HG02943 (cell line): ENCODE measurements around the gene SELE.
"Not testable (repeated sequence)": the region's sequence is repeated elsewhere in the genome, so short reads cannot be mapped to it uniquely, and the experiment has no call there.

ENCODE experiments used
- ATAC-seq: cut with Tn5 transposase; IDR thresholded peaks from one replicate; pipeline ENCODE4 v1.9.1; 2021; ENCODE audit warnings: mild to moderate bottlenecking, low read depth, moderate library complexity; ENCODE audit not compliant: unreplicated experiment

Gene SELE

DNA sequence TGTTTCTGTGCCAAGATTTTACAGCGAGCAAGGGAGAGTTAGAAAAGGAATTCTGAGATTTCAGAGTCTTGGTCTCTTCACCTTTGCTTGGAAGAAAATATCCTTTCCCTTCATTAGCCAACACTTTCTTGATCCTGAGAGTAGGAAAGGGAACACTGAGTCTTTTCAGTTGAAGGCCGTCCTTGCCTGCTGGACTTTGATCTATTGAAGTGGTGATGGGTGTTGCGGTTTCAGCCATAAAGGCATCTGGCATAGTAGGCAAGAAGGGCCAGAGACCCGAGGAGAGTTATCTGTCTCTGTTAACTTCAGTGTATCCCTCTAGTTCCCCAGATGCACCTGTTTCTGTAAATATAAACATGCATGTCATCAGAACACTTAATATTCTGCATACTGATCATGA, 9.7 kb downstream of the SELE start:
- ATAC-seq: no peak

DNA sequence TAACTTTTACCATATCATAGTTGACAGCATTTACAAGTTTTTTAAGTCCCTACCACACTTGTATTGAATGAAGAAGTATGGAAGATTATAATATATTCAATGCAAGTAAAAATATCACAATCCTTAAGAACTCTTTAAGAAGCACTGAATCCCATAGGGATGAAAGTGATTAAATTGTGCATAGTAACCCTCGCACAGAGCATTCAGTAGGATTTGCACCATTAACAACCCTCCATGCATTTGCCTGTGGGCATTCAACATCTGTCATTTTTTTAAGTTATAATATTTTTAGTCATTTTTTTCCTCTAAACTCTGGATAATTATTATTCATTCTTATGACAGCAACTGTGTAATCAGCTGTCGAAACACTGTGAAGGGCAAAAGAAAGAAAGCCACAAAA, 10.1 kb downstream of the SELE start:
- ATAC-seq: no peak

DNA sequence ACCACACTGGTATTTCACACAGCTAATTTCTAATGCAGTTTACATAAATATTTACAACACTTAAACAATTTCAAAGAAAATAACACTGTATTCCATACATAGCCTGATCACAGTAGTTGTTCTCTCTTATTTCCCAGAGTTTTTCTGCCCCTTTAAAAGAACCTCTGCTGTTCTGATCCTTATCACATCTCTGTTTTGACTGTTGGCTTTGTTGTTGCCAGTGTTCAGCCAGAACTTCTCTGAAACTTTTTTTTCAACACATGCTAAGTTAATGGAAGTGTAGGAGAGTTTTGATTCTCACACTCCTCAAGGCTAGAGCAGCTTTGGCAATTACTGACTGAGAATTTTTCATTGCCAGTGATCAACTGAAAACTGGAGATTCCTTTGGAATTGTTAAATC, 11.1 kb downstream of the SELE start:
- no peak for ATAC-seq

DNA sequence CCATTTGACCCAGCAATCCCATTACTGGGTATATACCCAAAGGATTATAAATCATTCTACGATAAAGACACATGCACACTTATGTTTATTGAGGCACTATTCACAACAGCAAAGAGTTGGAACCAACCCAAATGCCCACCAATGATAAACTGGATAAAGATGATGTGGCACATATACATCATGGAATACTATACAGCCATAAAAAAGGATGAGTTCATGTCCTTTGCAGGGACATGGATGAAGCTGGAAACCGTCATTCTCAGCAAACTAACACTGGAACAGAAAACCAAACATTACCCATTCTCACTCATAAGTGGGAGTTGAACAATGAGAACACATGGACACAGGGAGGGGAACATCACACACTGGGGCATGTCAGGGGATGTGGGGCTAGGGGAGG, 18.8 kb downstream of the SELE start:
- ATAC-seq: not testable (repeated sequence)

DNA sequence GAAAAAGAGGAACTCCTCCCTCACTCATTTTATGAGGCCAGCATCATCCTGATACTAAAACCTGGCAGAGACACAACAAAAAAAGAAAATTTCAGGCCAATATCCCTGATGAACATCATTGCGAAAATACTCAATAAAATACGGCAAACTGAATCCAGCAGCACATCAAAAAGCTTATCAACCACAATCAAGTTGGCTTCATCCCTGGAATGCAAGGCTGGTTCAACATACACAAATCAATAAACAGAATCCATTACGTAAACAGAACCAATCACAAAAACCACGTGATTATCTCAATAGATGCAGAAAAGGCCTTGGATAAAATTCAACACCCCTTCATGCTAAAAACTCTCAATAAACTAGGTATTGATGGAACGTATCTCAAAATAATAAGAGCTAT, 20.8 kb downstream of the SELE start:
- not testable (repeated sequence) for ATAC-seq

DNA sequence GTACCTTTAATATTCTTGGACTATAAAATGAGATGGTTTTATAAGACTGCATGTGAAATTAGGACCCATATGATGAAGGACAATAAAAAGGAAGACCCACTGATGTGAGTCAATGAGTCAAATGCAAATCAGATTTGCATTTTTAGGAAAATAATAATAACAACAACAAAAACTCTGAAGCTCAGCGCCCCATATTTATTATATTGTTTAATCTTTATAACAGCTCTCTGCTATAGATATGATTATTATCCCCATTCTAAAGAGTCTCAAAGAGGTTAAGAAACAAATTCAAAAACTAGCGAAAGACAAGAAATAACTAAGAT, 21.6 kb downstream of the SELE start:
- ATAC-seq: no peak

DNA sequence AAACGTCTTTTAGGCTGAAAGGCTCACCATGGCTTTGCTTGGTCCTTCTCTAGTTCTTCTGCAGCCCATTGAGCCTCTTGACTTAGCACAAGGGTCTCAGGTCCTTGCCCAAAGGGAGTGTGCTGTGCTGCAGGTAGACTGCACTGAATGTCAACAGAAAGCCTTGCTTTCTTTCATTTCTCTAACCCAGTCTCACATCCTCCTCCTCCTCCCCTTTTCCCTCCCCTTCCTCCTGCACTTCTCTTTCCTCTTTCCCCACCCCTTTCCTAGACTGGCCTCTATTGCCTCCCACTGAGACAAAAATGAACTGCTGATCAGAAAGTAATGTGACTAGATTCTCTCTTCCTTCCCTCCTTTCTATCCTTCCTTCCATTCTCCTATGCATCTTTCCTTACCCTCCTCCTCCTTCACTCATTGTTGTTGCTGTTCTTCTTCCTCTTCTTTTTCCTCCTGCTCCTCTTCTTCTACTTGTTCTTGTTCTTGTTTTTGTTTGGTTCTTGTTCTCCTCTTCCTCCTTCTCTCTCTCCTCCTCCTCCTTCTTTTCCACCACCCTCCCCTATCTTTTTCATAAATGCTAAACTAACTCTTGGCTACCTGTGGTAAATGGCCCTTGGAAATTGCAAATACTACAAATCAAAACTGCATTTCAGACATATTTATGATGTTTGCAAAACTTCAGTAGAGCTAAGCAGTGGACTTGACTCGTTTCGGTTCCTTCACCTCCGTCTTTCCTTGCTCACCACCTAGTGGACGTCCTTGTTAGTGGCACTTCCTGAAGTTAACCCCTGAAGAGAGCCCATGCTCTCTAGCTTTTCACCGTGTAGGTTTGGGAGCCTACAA, 22.2 kb downstream of the SELE start, which contains the start of gene SELL:
TSS of gene SELL (minus strand) at position 152 of the 840 bp plus-strand sequence. CDS start at position 30, 122 bp downstream.
- peak; percentile 72 for ATAC-seq

DNA sequence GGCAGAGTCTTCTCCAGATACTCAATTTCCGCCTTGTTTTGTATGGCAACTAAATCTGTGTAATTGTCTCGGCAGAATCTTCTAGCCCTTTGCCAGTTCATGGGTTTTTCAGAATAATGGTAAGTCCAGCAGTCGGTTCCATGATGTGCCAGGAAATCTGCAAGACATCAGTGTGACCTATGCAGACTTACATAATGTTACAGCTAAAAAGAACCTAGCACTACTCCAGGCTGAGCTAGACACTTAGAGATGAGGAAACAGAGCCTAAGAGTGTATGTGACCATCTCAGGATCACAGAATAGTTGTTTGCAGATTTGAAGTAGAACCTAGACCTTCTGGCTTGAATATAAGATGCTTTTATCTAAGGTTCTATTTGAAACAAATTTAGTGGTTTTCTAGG, 25.2 kb downstream of the SELE start:
- no peak for ATAC-seq

DNA sequence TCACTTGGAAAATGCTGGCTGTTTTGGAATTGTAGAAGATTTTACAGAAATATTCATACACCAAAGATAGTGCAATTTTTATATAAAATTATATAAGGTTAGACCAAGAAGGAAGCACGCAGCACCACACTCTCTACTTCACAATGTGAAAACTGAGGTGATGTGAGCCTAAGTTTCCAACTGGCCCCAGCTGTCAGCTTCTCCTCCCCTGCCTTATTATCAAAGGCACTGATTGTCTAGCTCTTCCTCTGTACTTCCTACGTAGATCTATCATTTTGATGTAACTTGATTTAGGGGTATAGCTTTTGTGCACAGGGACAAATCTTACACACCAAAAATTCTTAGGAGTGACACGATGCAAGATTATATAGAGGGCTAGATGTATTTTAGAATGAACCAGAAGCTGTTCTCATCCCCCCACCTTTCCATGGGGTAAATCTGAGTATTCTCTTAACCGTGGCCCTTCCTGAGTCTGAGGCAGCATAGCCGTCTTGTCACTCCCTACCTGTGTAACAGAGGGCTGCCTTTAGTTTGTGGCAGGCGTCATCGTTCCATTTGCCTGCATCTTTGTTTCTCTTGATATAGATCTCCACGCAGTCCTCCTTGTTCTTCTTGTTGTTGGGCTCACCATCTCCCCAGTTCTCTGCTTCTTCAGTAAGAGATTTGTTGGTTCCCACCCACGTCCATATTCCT, 25.8 kb downstream of the SELE start:
- no peak for ATAC-seq

DNA sequence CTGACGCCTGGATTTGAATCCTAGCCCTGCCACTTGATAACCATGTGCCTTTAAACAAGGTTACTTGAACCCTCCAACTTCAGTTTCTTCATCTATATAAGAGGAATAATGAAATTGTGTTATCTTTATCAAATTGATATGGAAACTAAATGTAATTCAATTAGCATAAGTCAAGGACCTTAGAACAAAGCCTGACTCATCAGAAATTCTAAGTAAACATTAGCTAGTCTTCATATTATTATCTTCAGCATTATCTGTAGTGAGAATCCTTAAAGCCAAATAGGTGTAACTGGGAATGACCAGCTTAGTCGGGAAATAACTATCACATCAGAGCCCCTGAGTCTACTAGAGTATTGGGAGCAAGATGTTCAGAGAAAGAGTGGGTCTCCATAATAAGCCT, 29.1 kb downstream of the SELE start:
- ATAC-seq: no peak

DNA sequence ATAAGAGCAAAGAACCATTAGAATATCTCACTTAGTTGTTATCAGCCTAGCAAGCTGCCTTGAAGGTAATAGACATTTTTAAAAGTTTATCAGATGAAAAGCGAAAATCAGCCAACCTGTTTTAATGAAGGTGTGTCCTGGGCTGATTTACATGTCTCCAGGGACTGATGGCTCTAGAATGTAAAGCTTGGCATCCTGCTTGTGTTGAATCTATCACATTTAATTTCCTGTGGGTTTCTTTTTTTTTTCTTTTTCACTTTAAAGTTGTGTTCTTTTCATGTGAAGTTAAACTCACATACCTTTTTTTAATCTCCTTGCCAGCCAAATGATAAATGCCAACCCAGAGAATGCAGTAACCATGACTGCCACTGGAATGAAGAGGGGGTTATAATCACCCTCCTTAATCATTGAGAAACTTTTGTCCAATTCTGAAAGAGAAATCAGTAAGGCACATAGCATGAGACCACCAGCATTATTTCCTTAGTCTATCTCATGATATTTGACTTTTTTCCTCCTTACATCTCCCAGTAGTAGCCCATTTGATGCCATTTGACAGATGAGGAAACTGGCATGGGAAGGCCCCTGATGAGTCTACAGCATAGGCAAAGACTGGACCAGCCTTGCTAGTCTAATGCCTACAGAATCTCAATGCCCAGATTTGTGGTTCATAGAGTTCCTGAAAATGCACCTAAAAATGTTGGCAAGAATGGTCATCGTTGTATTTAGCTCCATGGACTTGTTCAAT, 32.4 kb downstream of the SELE start:
- no peak for ATAC-seq

DNA sequence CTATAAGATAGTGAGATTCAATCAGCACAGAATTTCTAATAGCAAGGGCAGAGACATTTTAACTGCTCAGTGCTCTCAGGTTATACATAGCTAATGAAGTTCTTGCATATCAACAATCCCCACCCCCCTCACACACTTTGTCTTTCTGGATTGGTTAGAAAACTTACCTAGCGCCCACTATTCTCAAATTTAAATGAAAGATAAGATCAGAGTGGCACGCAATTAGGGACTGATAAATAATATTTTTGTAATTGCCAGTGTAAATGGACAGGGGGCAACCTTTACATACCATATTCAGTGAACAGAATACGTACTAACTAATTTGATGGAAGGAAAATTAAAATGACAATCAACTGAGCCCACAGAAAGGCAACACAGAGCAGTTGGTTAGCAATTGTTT, 34.2 kb downstream of the SELE start:
- ATAC-seq: no peak

DNA sequence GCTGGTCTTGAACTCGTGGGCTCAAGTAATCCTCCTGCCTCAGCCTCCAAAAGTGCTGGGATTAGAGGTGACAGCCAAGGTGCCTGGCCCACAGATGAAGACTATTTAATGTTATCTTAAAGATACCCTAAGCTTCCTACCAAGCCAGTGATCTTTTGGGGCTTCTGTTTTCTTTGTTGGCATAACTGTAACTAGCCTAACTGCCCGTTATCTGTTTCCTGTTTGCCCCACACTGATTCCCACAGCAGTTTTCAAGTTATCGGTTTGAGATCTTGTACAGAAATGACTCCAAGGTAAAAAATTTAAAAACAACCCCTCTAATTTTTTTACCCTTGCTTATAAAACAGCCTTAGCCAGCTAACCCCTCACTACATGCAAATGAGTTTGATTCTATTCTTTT, 34.9 kb downstream of the SELE start:
- ATAC-seq: no peak

DNA sequence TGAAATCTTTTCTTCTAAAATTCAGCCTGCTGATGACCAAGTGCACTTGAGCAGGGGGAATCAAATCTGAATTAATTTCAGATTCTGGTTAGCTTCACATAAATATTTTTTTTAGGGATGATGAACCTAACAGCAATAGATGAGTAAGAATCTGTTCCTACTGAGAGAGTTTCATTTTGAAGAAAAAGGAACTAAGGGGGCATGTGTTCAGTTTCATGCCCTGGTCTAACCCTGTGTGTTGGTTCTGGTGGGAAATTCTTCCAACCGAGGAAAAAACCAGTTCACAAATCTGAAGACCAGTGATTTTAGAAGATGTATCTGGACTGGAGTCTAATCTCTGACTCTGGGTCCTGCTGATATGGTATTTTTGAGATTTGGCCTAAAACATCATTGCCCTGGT, 36.1 kb downstream of the SELE start:
- no peak for ATAC-seq

DNA sequence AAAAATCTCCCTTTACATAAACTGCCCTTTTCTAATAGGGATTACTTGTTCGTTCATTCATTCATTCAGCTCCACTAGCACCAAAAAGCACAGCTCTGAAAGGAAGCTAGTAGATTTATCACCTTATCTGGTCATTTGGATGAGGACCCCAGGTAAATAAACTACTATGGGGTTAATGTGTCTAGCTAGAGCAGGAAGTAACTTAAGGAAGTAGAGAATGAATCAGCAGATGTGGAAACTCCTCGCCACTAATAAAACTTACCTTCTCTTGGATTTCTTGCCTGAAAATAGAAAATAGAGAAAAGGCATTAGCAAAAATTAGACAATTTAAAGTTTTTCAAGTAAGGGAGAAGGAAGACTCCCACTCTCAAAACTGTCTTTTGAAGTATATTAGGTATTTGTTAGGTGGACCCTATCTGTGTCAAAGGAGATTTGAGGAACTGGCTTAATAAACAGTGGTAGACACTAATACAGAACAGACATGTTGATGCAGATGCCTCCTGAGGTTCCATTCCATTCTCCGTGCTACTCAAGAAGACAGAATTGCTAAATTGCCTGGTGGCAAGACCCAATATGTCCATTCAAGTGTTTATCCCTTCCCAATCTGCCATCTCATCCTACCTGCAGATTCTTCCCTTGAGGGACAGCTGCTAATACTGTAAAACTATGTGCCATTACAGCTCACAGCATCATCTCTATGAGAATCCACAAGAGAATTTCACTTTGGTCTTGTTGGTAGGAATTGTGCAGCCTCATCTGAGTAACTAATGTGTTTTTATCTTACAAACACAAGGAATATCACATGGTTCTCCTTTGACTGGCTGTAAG, 37.4 kb downstream of the SELE start:
- ATAC-seq: no peak

DNA sequence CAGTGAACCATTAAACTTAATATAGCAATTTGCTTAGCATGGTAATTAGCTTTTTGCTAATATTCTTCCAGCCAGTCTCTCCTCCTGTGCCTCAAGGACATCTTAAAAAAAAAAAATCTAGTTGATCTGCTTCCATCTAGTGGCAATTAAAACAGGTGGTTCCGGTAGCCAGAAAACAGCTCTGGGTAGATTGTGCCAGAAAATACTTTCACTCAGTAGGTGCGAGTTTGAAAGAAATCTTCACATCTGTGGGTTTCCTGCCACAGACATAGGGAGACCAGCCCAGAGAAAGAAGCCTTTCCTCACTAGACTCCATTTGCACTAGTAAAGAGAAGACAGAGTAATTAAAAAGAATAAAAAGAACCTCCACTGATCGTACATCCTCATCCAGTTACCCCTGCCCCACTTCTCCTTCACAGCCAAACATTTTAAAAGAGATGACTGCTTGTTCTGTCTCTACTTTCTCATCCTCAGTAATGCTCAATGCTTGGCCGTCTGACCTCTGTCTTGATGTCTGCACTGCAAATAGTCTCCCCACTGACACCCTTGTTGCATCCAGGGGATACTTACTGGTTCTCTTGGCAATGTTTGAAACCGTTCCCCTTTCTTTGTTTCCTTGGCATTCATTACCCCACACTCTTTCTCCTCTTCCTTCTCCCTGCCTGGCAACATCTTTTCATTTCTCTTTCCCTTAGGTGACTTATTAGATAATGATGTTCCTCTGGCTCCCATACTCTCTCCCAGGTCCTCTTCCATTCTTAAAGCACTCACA, 39.4 kb downstream of the SELE start:
- no peak for ATAC-seq

DNA sequence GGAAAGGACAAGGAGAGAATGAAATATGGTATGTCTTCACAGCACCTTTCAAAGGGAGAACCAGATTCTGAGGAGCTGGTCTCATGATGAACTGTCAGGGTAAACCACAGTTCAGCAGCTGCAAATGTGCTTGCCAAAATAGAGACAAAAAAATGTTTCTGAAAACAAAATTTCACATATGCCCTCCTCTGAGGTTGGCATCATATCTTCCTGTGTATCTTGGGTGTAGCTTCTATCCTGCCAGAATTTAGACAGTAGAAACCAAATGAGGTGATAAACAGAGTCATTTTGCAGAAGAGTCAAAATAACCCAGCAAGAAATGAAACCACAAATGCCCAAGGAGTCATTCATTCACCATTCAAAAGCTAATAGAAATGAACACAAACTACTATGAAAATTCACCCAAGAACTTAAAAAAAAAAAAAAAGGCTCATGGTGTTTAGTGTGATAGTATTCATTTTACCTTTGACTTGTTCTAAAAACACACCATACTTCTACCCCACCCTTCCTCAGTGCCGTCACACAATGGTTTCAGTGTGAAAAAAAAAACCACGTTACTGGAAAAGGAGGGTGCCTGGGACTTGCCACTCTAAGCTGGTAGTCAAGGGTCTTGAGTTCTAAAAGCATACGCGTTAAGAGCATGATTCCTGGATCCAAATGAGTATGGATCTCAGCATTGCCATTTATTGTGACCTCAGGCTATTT, 41.0 kb downstream of the SELE start:
- peak; percentile 40 for ATAC-seq

DNA sequence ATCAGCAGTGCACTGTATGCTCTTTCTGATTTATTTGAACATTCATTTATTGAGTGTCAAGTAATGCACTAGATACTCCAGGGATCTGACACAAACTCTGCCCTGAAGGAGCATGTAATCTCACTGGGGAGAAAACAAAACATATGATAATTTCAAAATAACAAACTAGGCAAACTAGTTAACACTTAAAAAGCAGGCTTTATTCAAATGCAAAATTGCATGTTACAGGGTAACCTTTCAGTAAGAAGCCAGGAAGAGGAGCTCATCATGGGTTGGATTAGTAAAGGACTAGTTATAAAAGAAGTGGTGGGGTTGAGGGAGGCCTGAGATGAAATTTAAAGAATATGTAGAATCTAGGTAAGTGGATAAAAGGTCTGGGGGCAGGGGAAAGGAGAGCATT, 43.4 kb downstream of the SELE start:
- ATAC-seq: no peak

DNA sequence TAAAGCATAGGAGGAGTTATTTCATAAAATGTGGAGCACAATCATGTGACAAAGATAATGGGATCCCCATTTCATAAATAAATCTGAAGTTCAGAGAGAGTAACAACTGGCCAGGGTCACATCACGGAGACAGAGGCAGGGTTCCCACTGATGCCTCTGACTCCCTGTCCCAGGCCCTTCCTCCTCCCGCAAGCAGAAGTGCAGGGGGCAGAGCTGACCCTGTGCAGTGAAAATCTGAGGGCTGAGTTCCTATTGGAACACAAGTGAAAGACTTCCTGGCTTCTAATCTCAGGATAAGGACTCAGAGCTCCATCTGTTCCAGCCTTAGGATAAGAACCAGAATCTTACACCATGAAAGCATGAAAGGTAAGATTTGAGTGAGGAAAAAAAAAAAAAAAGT, 44.5 kb downstream of the SELE start:
- no peak for ATAC-seq
